Upper lobe of left lung (tissue), 6 donors: ENCODE measurements around the gene IL37. TPM values are rescaled to one million over a fixed set of nuclear protein-coding genes. Genes with fewer than 3 reads are reported as not detected.

Source experiments
- ATAC-seq, 2 donors: fragments of 200-7000 bp; cut with Tn5 transposase; one replicate each; pipeline ENCODE4 v1.9.1; 2022; ENCODE audit warnings: mild to moderate bottlenecking in 2 of 2, moderate library complexity in 2 of 2; ENCODE audit not compliant: low FRiP score in 2 of 2
- DNase-seq, 2 donors: peaks; one replicate each; pipeline ENCODE4 v3.0.0-alpha.2; 2019 to 2020
- H3K27ac ChIP-seq, 4 donors: fragments of 200-600 bp; sonication (generic); one replicate each; pipeline ENCODE4 v1.5.1; 2016 to 2019
- H3K27me3 ChIP-seq, 4 donors: fragments of 200-600 bp; sonication (generic); one replicate each; pipeline ENCODE4 v1.5.1; 2017 to 2019
- H3K36me3 ChIP-seq, 4 donors: fragments of 200-600 bp; sonication (generic); one replicate each; pipeline ENCODE4 v1.5.1; 2016 to 2019
- H3K4me1 ChIP-seq, 4 donors: fragments of 200-600 bp; sonication (generic); one replicate each; pipeline ENCODE4 v1.5.1; 2018 to 2019
- H3K4me3 ChIP-seq, 4 donors: fragments of 200-600 bp; sonication (generic); one replicate each; pipeline ENCODE4 v1.5.1; 2017 to 2019; ENCODE audit warnings: mild to moderate bottlenecking in 2 of 4, moderate library complexity in 1 of 4
- H3K9me3 ChIP-seq, 4 donors: fragments of 200-600 bp; sonication (generic); one replicate each; pipeline ENCODE4 v1.5.1; 2018 to 2019
- EP300 ChIP-seq, 4 donors: sonication (generic); formaldehyde crosslinking; IDR thresholded peaks; one replicate each; pipeline ENCODE4 v1.5.1; 2017; ENCODE audit warnings: antibody characterized with exemption in 4 of 4, control low read depth in 2 of 4
- POLR2A ChIP-seq, 4 donors: fragments of 450-650 bp; IDR thresholded peaks; one replicate each; pipeline ENCODE4 v1.5.1; 2016 to 2017; ENCODE audit warnings: antibody characterized with exemption in 4 of 4, mild to moderate bottlenecking in 2 of 4
- POLR2AphosphoS5 ChIP-seq, 2 donors: sonication (generic); formaldehyde crosslinking; IDR thresholded peaks; one replicate each; pipeline ENCODE4 v1.5.1; 2017; ENCODE audit warnings: antibody characterized with exemption in 2 of 2
- WGBS, 2 donors: methylation state at CpG; one replicate each; pipeline ENCODE4 v1.1.5; 2017 to 2018; 5-methylcytosine and 5-hydroxymethylcytosine counted together
- total RNA-seq, 6 donors: library from RNA; depleted of rRNA in 4 of 6; stranded (reverse); fragments of >200 nt in 4 of 6; gene quantifications; one replicate each; pipeline versions ENCODE4 v1.1.0 to v1.2.1, GENCODE V29; 2016 to 2021
- TF ChIP-seq, protein P1 (sequence below), 6 experiments: fragments of 450-650 bp in 4 of 6; fragments of 200-600 bp in 2 of 6; sonication (generic) in 2 of 6; IDR thresholded peaks; one replicate each; pipeline ENCODE4 v1.5.1; 2016 to 2019; ENCODE audit warnings: antibody characterized with exemption in 6 of 6
- donor health status: DM: no; HTN: no; CAD: no; lungs with moderate emphysema.
- donor health status: DM: no; HTN: yes; CAD: no; lungs with severe emphysema.

IL37 gene
- total RNA-seq, 6 donors from 2014 or later = 0.37 TPM; not detected in 5

GRCh38 chr2:112883669-112884068 lies 27.3 kb upstream of the IL37 start:
- Histone ChIP-seq H3K27ac (no peak overlapping the region), H3K9me3 (no peaks in the 10 kb centered on the region), H3K27me3 (no peaks in the 10 kb centered on the region), H3K36me3 (no peaks in the 10 kb centered on the region), H3K4me1 (peaks cover 0 to 4% (median 2%) of the 10 kb centered on the region in 4 donors), H3K4me3 (no peak overlapping the region)
- ATAC-seq = no peak
- TF ChIP-seq EP300 (IDR thresholded peaks at IDR 0.05) = no peak
- TF ChIP-seq, protein P1, sequence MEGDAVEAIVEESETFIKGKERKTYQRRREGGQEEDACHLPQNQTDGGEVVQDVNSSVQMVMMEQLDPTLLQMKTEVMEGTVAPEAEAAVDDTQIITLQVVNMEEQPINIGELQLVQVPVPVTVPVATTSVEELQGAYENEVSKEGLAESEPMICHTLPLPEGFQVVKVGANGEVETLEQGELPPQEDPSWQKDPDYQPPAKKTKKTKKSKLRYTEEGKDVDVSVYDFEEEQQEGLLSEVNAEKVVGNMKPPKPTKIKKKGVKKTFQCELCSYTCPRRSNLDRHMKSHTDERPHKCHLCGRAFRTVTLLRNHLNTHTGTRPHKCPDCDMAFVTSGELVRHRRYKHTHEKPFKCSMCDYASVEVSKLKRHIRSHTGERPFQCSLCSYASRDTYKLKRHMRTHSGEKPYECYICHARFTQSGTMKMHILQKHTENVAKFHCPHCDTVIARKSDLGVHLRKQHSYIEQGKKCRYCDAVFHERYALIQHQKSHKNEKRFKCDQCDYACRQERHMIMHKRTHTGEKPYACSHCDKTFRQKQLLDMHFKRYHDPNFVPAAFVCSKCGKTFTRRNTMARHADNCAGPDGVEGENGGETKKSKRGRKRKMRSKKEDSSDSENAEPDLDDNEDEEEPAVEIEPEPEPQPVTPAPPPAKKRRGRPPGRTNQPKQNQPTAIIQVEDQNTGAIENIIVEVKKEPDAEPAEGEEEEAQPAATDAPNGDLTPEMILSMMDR (IDR thresholded peaks at IDR 0.05) = no peak
- no peak for TF ChIP-seq POLR2AphosphoS5 (IDR thresholded peaks at IDR 0.05)
- no peak for TF ChIP-seq POLR2A (IDR thresholded peaks at IDR 0.05)
- WGBS, 2 donors = 82 to 83% methylated on average over 2 of the region's 2 CpGs
- no peak for DNase-seq

DNA sequence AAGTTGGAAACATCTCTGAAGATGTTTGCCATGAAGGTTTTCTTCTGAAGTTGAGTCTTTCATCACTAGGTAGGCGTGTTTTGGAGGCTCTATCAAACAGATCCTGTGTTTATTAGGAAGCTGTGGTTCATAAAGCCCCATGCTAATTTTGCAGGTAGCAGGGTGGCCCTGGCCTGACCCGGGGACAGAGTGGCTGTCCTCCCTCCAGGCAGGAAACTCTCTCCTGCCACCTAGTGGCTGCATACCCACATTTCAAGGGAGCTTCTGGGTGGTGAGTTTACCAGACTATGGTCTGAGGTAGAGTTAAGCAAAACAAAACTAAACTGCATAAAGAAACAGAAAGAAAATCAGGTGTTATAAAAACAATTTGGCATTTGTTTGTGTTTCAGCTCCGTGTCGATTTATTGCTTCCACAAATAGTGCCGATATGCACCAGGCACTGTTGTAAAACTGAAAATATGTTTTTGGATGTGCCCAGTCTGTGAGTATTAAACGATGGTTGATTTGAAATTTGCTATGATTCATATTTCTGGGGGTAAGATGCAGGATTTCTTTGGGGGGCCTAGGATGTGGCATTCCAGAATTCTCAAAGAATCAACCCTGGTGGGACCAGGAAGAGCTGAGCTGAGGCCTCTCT lies 26.0 kb upstream of the IL37 start:
- WGBS, 2 donors = 39 to 49% methylated on average over 6 of the region's 6 CpGs
- H3K27ac ChIP-seq = no peak overlapping the region
- H3K4me1 ChIP-seq = peaks cover 0 to 4% (median 2%) of the 10 kb centered on the region in 4 donors
- no peak overlapping the region for H3K4me3 ChIP-seq
- no peaks in the 10 kb centered on the region for H3K27me3 ChIP-seq
- peak in 1 of 2 donors; percentile 55 for DNase-seq
- TF ChIP-seq EP300 (IDR thresholded peaks at IDR 0.05) (no peak), POLR2A (IDR thresholded peaks at IDR 0.05) (no peak), POLR2AphosphoS5 (IDR thresholded peaks at IDR 0.05) (no peak)
- TF ChIP-seq, protein P1 (IDR thresholded peaks at IDR 0.05) = peak; percentile 65 to 80 (median 72)
- H3K36me3 ChIP-seq = no peaks in the 10 kb centered on the region
- no peaks in the 10 kb centered on the region for H3K9me3 ChIP-seq
- peak; percentile 78 to 81 for ATAC-seq

DNA sequence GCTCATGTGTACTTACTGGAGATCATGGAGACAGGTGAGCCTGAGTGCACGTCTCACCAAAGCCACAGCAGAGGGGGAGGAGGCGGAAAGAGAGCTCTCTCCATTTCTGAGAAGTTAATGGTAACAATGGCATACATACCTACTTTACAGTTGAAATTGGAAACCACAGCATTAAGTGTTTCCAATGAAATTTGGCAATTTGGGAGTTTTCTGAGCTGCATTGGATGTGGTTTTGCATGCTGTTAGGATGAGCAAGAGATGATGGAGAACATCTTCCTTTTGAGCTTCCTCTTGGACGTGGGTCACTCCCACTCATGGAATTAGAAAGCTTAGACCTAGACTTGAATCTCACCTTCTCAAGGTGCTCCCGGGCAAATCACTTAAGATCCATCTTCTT lies 25.5 kb upstream of the IL37 start:
- H3K27me3 ChIP-seq = no peaks in the 10 kb centered on the region
- WGBS, 2 donors = 67 to 68% methylated on average over 4 of the region's 4 CpGs
- H3K36me3 ChIP-seq = no peaks in the 10 kb centered on the region
- peaks cover 0 to 4% (median 2%) of the 10 kb centered on the region in 4 donors for H3K4me1 ChIP-seq
- no peak overlapping the region for H3K27ac ChIP-seq
- H3K9me3 ChIP-seq = no peaks in the 10 kb centered on the region
- ATAC-seq (no peak), DNase-seq (no peak)
- no peak overlapping the region for H3K4me3 ChIP-seq
- TF ChIP-seq EP300 (IDR thresholded peaks at IDR 0.05) (no peak), POLR2A (IDR thresholded peaks at IDR 0.05) (no peak), POLR2AphosphoS5 (IDR thresholded peaks at IDR 0.05) (no peak)
- TF ChIP-seq, protein P1 (IDR thresholded peaks at IDR 0.05) = no peak

DNA sequence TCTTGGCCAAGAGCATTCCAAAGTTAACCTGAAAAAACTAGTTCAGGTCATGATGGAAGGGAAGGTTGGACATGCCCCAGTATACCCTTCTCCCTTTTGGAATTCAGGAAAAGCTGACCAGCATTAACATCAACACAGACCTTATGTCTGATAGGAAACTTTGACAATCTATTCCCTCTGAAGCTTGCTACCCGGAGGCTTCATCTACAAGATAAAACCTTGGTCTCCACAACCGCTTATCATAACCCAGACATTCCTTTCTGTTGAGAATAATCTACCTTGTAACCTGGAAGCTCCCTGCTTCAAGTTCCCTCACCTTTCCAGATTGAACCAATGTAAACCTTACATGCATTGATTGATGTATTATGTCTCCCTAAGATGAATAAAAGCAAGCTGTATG lies 24.7 kb upstream of the IL37 start:
- no peak overlapping the region for H3K4me3 ChIP-seq
- H3K27ac ChIP-seq = no peak overlapping the region
- no peak for TF ChIP-seq POLR2AphosphoS5 (IDR thresholded peaks at IDR 0.05)
- no peak for TF ChIP-seq EP300 (IDR thresholded peaks at IDR 0.05)
- TF ChIP-seq, protein P1 (IDR thresholded peaks at IDR 0.05) = no peak
- no peak for TF ChIP-seq POLR2A (IDR thresholded peaks at IDR 0.05)
- H3K27me3 ChIP-seq = no peaks in the 10 kb centered on the region
- H3K9me3 ChIP-seq = no peaks in the 10 kb centered on the region
- H3K4me1 ChIP-seq = peaks cover 0 to 4% (median 2%) of the 10 kb centered on the region in 4 donors
- no peak for ATAC-seq
- no peak for DNase-seq
- 87 to 92% methylated on average over 2 of the region's 2 CpGs for WGBS, 2 donors
- no peaks in the 10 kb centered on the region for H3K36me3 ChIP-seq
